GM12872 (cell line): ENCODE data around the gene S100P.

Experiments
- CTCF ChIP-seq: IDR thresholded peaks from 3 replicates; pipeline ENCODE4 v1.5.1; 2011; ENCODE audit warnings: low read depth, mild to moderate bottlenecking, low read length, moderate library complexity; ENCODE audit not compliant: insufficient read depth

The S100P gene

GRCh38 chr4:6693231-6694176 lies at the start of gene S100P:
Gene S100P, plus strand, starts transcription at chr4:6693878. Its CDS starts 55 bp downstream, at chr4:6693933.
- TF ChIP-seq CTCF, result no peak

GRCh38 chr4:6644792-6645530 lies 48.7 kb upstream of the S100P start:
- TF ChIP-seq CTCF, result no peak

- no peak for TF ChIP-seq CTCF
Observed at GRCh38 chr4:6647169-6647568, 46.5 kb upstream of the S100P start.

DNA sequence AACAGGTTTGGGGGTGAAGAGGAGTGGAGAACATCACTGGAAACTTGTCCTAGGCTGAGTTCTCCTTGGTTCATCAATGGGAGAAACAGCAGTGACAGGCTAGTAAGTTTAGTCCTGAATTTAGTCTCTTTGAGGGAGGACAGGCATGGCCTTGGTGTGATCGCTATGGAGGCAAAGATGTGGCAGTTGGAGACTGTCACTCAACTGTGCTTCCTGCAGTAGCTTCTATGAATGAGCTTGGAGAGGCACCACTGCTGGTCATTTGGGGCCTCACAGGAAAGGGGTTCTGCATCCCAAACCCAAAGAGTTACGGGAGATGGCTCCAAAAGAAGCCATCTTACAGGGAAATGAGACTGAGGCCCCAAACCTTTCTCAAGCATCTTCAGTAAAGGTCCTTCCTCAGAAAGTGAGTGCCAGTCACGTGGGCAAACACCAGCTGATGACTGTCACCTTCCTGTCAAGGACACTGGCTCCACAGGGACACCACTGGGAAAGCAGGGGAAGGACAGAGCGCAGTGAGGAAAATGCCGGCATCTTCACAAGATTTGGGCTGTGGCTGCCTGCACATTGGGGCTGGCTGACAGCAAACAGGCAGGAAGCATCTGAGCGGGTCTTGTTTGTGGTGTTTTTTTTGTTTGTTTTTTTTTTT lies 46.0 kb upstream of the S100P start:
- no peak for TF ChIP-seq CTCF

DNA sequence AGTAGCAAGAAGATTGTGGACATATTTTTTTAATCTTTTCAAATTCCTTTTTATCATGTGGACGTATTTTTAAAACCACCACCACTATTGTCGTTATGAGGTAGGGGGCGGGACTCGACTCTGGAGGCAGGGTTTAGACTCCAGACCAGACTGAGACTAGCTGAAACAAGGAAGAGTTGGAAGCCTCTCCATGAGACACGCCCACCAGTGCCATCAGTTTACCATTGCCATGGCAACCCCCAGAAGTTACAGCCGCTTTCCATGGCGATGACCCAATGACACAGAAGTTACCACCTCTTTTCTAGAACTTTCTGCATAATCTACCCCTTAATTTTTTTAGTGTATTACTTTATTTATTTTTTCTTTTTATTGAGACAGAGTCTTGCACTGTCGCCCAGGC lies 44.5 kb upstream of the S100P start:
- no peak for TF ChIP-seq CTCF

- no peak for TF ChIP-seq CTCF
Observed at GRCh38 chr4:6655924-6656323, 37.8 kb upstream of the S100P start.
